ENCODE data around the gene MAG. TPM values are rescaled to one million over a fixed set of nuclear protein-coding genes. Genes with fewer than 3 reads are reported as not detected.
"Not testable (repeated sequence)": the region's sequence is repeated elsewhere in the genome, so short reads cannot be mapped to it uniquely, and the experiment has no call there.

MAG gene
- total RNA-seq, 1 donor from 2014 or later: not detected

- Mint-ChIP-seq H3K27ac (ENCODE audit: unreplicated experiment) (no peak within 1 kb of the TSS), H3K4me3 (no peak within 1 kb of the TSS), H3K9me3 (no peaks in the 10 kb centered on the region), H3K27me3 (ENCODE audit: low read depth) (peaks cover 4% of the 10 kb centered on the region), H3K36me3 (ENCODE audit: low read depth) (no peaks in the 10 kb centered on the region), H3K4me1 (no peaks in the 10 kb centered on the region)
- no peak for DNase-seq (ENCODE audit: low read depth, low spot score)
- no peak for TF ChIP-seq CTCF (conservative IDR thresholded peaks at IDR 0.05)
Observed at GRCh38 chr19:35357867-35358573, 66.1 kb downstream of the MAG start, which contains the start of gene FFAR3. TSS of gene FFAR3 (plus strand) at chr19:35358460. CDS start at chr19:35358891, 431 bp downstream.

- H3K4me1 Mint-ChIP-seq; H3K27ac Mint-ChIP-seq (ENCODE audit: unreplicated experiment); H3K27me3 Mint-ChIP-seq (ENCODE audit: low read depth); H3K36me3 Mint-ChIP-seq (ENCODE audit: low read depth); H3K9me3 Mint-ChIP-seq; H3K4me3 Mint-ChIP-seq; DNase-seq (ENCODE audit: low read depth, low spot score): not testable (repeated sequence)
Observed at GRCh38 chr19:35358834-35359233, 66.9 kb downstream of the MAG start.

DNA sequence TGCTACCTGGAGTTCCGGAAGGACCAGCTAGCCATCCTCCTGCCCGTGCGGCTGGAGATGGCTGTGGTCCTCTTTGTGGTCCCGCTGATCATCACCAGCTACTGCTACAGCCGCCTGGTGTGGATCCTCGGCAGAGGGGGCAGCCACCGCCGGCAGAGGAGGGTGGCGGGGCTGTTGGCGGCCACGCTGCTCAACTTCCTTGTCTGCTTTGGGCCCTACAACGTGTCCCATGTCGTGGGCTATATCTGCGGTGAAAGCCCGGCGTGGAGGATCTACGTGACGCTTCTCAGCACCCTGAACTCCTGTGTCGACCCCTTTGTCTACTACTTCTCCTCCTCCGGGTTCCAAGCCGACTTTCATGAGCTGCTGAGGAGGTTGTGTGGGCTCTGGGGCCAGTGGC is 67.4 kb downstream of the MAG start:
- not testable (repeated sequence) for DNase-seq (ENCODE audit: low read depth, low spot score); H3K9me3 Mint-ChIP-seq; H3K4me1 Mint-ChIP-seq; H3K36me3 Mint-ChIP-seq (ENCODE audit: low read depth); H3K27me3 Mint-ChIP-seq (ENCODE audit: low read depth); H3K27ac Mint-ChIP-seq (ENCODE audit: unreplicated experiment); H3K4me3 Mint-ChIP-seq

DNA sequence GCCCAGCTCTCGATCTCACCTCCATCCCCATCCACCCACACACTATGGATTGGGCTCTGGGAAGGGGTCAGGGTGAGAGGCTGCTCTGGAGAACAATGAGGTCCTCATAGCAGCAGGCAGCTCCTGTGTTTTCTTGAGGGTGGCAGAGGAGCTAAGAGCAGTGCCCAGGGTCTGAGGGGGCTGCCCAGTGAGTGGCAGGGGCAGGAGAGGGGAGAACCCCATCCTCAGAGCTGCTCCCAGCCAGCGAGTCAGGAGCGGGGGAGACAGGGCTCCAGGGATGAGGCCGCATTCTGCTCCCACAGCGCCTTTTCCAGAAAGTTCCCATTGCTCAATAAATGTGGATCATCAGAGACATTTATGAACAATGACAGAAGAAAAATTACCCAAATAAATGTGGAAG is 68.1 kb downstream of the MAG start:
- H3K9me3 Mint-ChIP-seq; DNase-seq (ENCODE audit: low read depth, low spot score); H3K27me3 Mint-ChIP-seq (ENCODE audit: low read depth); H3K27ac Mint-ChIP-seq (ENCODE audit: unreplicated experiment); H3K4me3 Mint-ChIP-seq; H3K4me1 Mint-ChIP-seq; H3K36me3 Mint-ChIP-seq (ENCODE audit: low read depth): not testable (repeated sequence)

- Mint-ChIP-seq H3K27me3 (ENCODE audit: low read depth) (peaks cover 2% of the 10 kb centered on the region), H3K27ac (ENCODE audit: unreplicated experiment) (no peak overlapping the region), H3K9me3 (no peaks in the 10 kb centered on the region), H3K4me1 (no peaks in the 10 kb centered on the region), H3K4me3 (no peak overlapping the region), H3K36me3 (ENCODE audit: low read depth) (no peaks in the 10 kb centered on the region)
- TF ChIP-seq CTCF (conservative IDR thresholded peaks at IDR 0.05): no peak
- no peak for DNase-seq (ENCODE audit: low read depth, low spot score)
Observed at GRCh38 chr19:35360880-35361420, 69.0 kb downstream of the MAG start.

GRCh38 chr19:35362261-35363000 is 70.5 kb downstream of the MAG start:
- no peak overlapping the region for H3K27ac Mint-ChIP-seq (ENCODE audit: unreplicated experiment)
- H3K4me1 Mint-ChIP-seq: no peaks in the 10 kb centered on the region
- peaks cover 9% of the 10 kb centered on the region for H3K27me3 Mint-ChIP-seq (ENCODE audit: low read depth)
- DNase-seq (ENCODE audit: low read depth, low spot score): no peak
- no peak overlapping the region for H3K4me3 Mint-ChIP-seq
- no peak for TF ChIP-seq CTCF (conservative IDR thresholded peaks at IDR 0.05)
- no peaks in the 10 kb centered on the region for H3K9me3 Mint-ChIP-seq
- H3K36me3 Mint-ChIP-seq (ENCODE audit: low read depth): no peaks in the 10 kb centered on the region

Measured in neural crest cell (in vitro differentiated cells).